Neural progenitor cell (in vitro differentiated cells): ENCODE measurements around the gene SMYD3. TPM values are rescaled to one million over a fixed set of nuclear protein-coding genes. Genes with fewer than 3 reads are reported as not detected.

ENCODE experiments used
- DNase-seq: peaks from one replicate; pipeline ENCODE4 v3.0.0-alpha.2; 2016; ENCODE audit warnings: low spot score
- H2AFZ ChIP-seq: fragments of 200-600 bp; sonication (generic); replicated peaks from 2 replicates; pipeline ENCODE4 v1.6.1; 2016; ENCODE audit warnings: antibody characterized with exemption
- H3F3A ChIP-seq: fragments of 200-600 bp; sonication (generic); 2 replicates; pipeline ENCODE4 v1.6.1; 2016; ENCODE audit warnings: antibody characterized with exemption, low read depth
- H3K27ac ChIP-seq: fragments of 200-600 bp; sonication (generic); 2 replicates; pipeline ENCODE4 v1.5.1; 2016; ENCODE audit warnings: mild to moderate bottlenecking
- H3K27me3 ChIP-seq: fragments of 200-600 bp; sonication (generic); 2 replicates; pipeline ENCODE4 v1.6.1; 2016; ENCODE audit warnings: mild to moderate bottlenecking, moderate library complexity
- H3K36me3 ChIP-seq: fragments of 200-600 bp; sonication (generic); 2 replicates; pipeline ENCODE4 v1.5.1; 2016
- H3K4me1 ChIP-seq: fragments of 200-600 bp; sonication (generic); 2 replicates; pipeline ENCODE4 v1.6.1; 2016; ENCODE audit warnings: mixed run types
- H3K4me2 ChIP-seq: fragments of 200-600 bp; sonication (generic); 2 replicates; pipeline ENCODE4 v1.6.1; 2016
- H3K4me3 ChIP-seq: fragments of 200-600 bp; sonication (generic); 2 replicates; pipeline ENCODE4 v1.5.1; 2016
- H3K79me2 ChIP-seq: fragments of 200-600 bp; sonication (generic); 2 replicates; pipeline ENCODE4 v1.6.1; 2016; ENCODE audit warnings: low read depth
- H3K9ac ChIP-seq: fragments of 200-600 bp; sonication (generic); 2 replicates; pipeline ENCODE4 v1.6.1; 2016
- H3K9me3 ChIP-seq: fragments of 200-600 bp; sonication (generic); 2 replicates; pipeline ENCODE4 v1.5.1; 2016; ENCODE audit warnings: low read depth
- H4K20me1 ChIP-seq: fragments of 200-600 bp; sonication (generic); 2 replicates; pipeline ENCODE4 v1.6.1; 2016; ENCODE audit warnings: low read depth
- H3K27ac Mint-ChIP-seq: 3 replicates; pipeline ENCODE4 v1.8.0; 2021; ENCODE audit warnings: mixed read lengths
- H3K27me3 Mint-ChIP-seq: 2 replicates; pipeline ENCODE4 v1.8.0; 2022; ENCODE audit warnings: low read depth, mild to moderate bottlenecking, inconsistent platforms, moderate library complexity, mixed read lengths; ENCODE audit not compliant: insufficient read depth
- H3K36me3 Mint-ChIP-seq: 3 replicates; pipeline ENCODE4 v1.8.0; 2021; ENCODE audit warnings: mixed read lengths
- H3K4me1 Mint-ChIP-seq: 3 replicates; pipeline ENCODE4 v1.8.0; 2021; ENCODE audit warnings: mixed read lengths
- H3K4me3 Mint-ChIP-seq: 3 replicates; pipeline ENCODE4 v1.8.0; 2021; ENCODE audit warnings: mild to moderate bottlenecking, moderate library complexity, mixed read lengths
- H3K9me3 Mint-ChIP-seq: 3 replicates; pipeline ENCODE4 v1.8.0; 2020; ENCODE audit warnings: mixed read lengths
- CTCF ChIP-seq: fragments of 200-600 bp; sonication (generic); IDR thresholded peaks from 2 replicates; pipeline ENCODE4 v1.5.1; 2017; ENCODE audit warnings: antibody characterized with exemption, mild to moderate bottlenecking
- EZH2 ChIP-seq: fragments of 200-600 bp; sonication (generic); IDR thresholded peaks from 2 replicates; pipeline ENCODE4 v1.6.1; 2017; ENCODE audit warnings: antibody characterized with exemption, mild to moderate bottlenecking, moderate library complexity
- EZH2phosphoT487 ChIP-seq: fragments of 200-600 bp; sonication (generic); IDR thresholded peaks from 2 replicates; pipeline ENCODE4 v1.6.1; 2017; ENCODE audit warnings: antibody characterized with exemption
- total RNA-seq: library from RNA; depleted of rRNA; stranded (reverse); fragments of >200 nt; gene quantifications from 2 replicates; pipeline ENCODE4 v1.2.3, GENCODE V29; 2015; ENCODE audit warnings: low replicate concordance

SMYD3 gene
- total RNA-seq, 1 donor from 2014 or later: 43.2 TPM

DNA sequence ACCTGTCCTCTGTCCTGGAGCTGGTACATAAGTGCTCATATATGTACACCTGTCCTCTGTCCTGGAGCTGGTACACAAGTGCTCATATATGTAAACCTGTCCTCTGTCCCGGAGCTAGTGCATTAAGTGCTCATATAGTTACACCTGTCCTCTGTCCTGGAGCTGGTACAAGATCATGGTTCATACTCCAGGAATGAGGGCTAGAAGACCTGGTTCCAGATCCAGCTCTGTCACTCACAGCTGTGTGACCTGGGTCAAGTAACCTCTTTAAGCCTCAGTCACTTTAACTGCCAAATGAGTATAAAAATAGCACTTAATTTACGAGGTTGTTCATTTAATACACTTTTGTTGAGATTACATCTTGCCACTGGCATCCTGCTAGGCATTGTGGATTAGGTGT lies 28.0 kb downstream of the SMYD3 start:
- no peaks in the 10 kb centered on the region for H3K4me1 ChIP-seq
- no peaks in the 10 kb centered on the region for H3K9me3 Mint-ChIP-seq
- peaks cover 7% of the 10 kb centered on the region for H3K4me1 Mint-ChIP-seq

GRCh38 chr1:246477634-246478033 lies 29.4 kb downstream of the SMYD3 start:
- Histone ChIP-seq H3F3A (no peaks in the 10 kb centered on the region), H3K4me2 (no peak overlapping the region), H3K9ac (no peak overlapping the region), H3K27ac (no peak overlapping the region), H3K79me2 (no peaks in the 10 kb centered on the region), H2AFZ (no peak overlapping the region), H3K9me3 (no peaks in the 10 kb centered on the region), H3K27me3 (no peaks in the 10 kb centered on the region), H4K20me1 (no peaks in the 10 kb centered on the region), H3K4me3 (no peak overlapping the region), H3K36me3 (no peaks in the 10 kb centered on the region), H3K4me1 (no peaks in the 10 kb centered on the region)
- Mint-ChIP-seq H3K27ac (no peak overlapping the region), H3K4me1 (peaks cover 7% of the 10 kb centered on the region), H3K9me3 (no peaks in the 10 kb centered on the region), H3K4me3 (no peak overlapping the region), H3K27me3 (no peaks in the 10 kb centered on the region), H3K36me3 (no peaks in the 10 kb centered on the region)
- no peak for DNase-seq
- TF ChIP-seq EZH2phosphoT487: no peak
- TF ChIP-seq CTCF: no peak
- no peak for TF ChIP-seq EZH2

More for the DNA sequence above, 28.0 kb downstream of the SMYD3 start:
- Histone ChIP-seq H3K4me3 (no peak overlapping the region), H3K79me2 (no peaks in the 10 kb centered on the region), H4K20me1 (no peaks in the 10 kb centered on the region), H3K9me3 (no peaks in the 10 kb centered on the region), H3K4me2 (no peak overlapping the region), H3K27me3 (no peaks in the 10 kb centered on the region), H3F3A (no peaks in the 10 kb centered on the region), H3K9ac (no peak overlapping the region), H3K36me3 (no peaks in the 10 kb centered on the region), H2AFZ (no peak overlapping the region), H3K27ac (no peak overlapping the region)
- TF ChIP-seq CTCF (no peak), EZH2phosphoT487 (no peak), EZH2 (no peak)
- no peak overlapping the region for H3K27ac Mint-ChIP-seq
- no peak overlapping the region for H3K4me3 Mint-ChIP-seq
- H3K36me3 Mint-ChIP-seq: no peaks in the 10 kb centered on the region
- H3K27me3 Mint-ChIP-seq: no peaks in the 10 kb centered on the region
- DNase-seq: no peak

DNA sequence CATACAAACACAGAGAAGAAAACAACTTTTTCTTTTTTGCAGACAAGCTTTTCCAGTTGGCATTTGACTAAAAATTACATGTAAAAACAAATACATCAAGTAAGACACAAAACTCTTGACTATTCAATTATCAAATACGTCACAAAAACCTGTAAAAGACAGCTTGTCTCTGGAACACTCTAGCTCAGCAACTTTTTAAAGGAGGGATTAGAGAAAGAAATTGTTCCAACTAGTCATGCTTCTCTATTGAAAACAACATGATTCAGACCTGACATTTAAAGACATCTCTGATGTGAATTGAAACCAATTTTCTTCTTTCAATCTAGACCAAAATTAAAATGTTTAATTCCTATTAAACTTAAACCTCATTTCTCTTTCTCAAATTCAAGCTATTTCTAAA lies 30.3 kb downstream of the SMYD3 start:
- no peak for DNase-seq
- no peak overlapping the region for H2AFZ ChIP-seq
- no peak overlapping the region for H3K27ac ChIP-seq
- TF ChIP-seq EZH2phosphoT487: no peak
- TF ChIP-seq CTCF: no peak
- no peak for TF ChIP-seq EZH2
- H3K36me3 ChIP-seq: no peaks in the 10 kb centered on the region
- H3K4me2 ChIP-seq: no peak overlapping the region
- no peaks in the 10 kb centered on the region for H3K79me2 ChIP-seq
- H3K27me3 ChIP-seq: no peaks in the 10 kb centered on the region
- H3K4me3 ChIP-seq: no peak overlapping the region
- no peak overlapping the region for H3K9ac ChIP-seq
- Mint-ChIP-seq H3K27me3 (no peaks in the 10 kb centered on the region), H3K4me1 (peaks cover 7% of the 10 kb centered on the region), H3K4me3 (no peak overlapping the region), H3K36me3 (no peaks in the 10 kb centered on the region), H3K27ac (no peak overlapping the region), H3K9me3 (no peaks in the 10 kb centered on the region)
- H4K20me1 ChIP-seq: no peaks in the 10 kb centered on the region
- no peaks in the 10 kb centered on the region for H3K4me1 ChIP-seq
- H3F3A ChIP-seq: no peaks in the 10 kb centered on the region
- no peaks in the 10 kb centered on the region for H3K9me3 ChIP-seq

DNA sequence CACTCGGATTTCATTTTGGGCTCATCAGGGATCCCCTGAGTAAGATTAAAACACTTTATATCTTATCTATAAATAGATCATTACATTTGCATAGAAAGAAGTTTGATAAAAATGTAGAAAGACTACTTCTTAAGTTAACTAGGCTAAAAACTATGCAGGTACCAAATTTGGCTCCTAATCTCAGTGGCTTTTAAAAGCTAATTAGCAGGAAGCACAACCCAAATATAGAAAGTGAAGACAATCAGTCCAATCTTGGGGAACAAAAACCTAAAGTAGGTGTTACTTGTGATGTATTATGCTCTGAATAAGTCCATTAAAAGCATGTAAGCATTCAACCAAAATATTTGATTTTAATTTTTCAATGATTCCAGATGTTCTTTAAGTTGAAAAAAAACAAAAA lies 35.4 kb downstream of the SMYD3 start:
- Histone ChIP-seq H3K4me3 (no peak overlapping the region), H3K27ac (no peak overlapping the region), H4K20me1 (no peaks in the 10 kb centered on the region), H3K79me2 (no peaks in the 10 kb centered on the region), H3F3A (no peaks in the 10 kb centered on the region), H3K9me3 (no peaks in the 10 kb centered on the region), H3K27me3 (no peaks in the 10 kb centered on the region), H3K36me3 (no peaks in the 10 kb centered on the region), H3K4me1 (no peaks in the 10 kb centered on the region), H3K9ac (no peak overlapping the region), H3K4me2 (no peak overlapping the region), H2AFZ (no peak overlapping the region)
- Mint-ChIP-seq H3K27me3 (no peaks in the 10 kb centered on the region), H3K4me3 (no peak overlapping the region), H3K36me3 (no peaks in the 10 kb centered on the region), H3K9me3 (no peaks in the 10 kb centered on the region), H3K4me1 (peaks cover 4% of the 10 kb centered on the region), H3K27ac (no peak overlapping the region)
- no peak for DNase-seq
- TF ChIP-seq EZH2: no peak
- no peak for TF ChIP-seq EZH2phosphoT487
- no peak for TF ChIP-seq CTCF
